Chondrocyte (in vitro differentiated cells): ENCODE measurements around the gene CHEK1. TPM values are rescaled to one million over a fixed set of nuclear protein-coding genes. Genes with fewer than 3 reads are reported as not detected.
"Not testable (repeated sequence)": the region's sequence is repeated elsewhere in the genome, so short reads cannot be mapped to it uniquely, and the experiment has no call there.

Experiments
- DNase-seq: peaks from one replicate; pipeline ENCODE4 v3.0.0; 2021; ENCODE audit warnings: mixed read lengths, low spot score
- H3K27ac Mint-ChIP-seq: one replicate; pipeline ENCODE4 v1.8.0; 2021; ENCODE audit warnings: mild to moderate bottlenecking, moderate library complexity, mixed read lengths; ENCODE audit not compliant: unreplicated experiment
- H3K27me3 Mint-ChIP-seq: 2 replicates; pipeline ENCODE4 v1.8.0; 2021; ENCODE audit warnings: low read depth, mixed read lengths
- H3K36me3 Mint-ChIP-seq: 2 replicates; pipeline ENCODE4 v1.8.0; 2021; ENCODE audit warnings: low read depth, mixed read lengths
- H3K4me1 Mint-ChIP-seq: 2 replicates; pipeline ENCODE4 v1.8.0; 2021; ENCODE audit warnings: low read depth, mild to moderate bottlenecking, mixed read lengths
- H3K4me3 Mint-ChIP-seq: one replicate; pipeline ENCODE4 v1.8.0; 2021; ENCODE audit warnings: mild to moderate bottlenecking, moderate library complexity, mixed read lengths; ENCODE audit not compliant: unreplicated experiment
- H3K9me3 Mint-ChIP-seq: 2 replicates; pipeline ENCODE4 v1.8.0; 2021; ENCODE audit warnings: low read depth, mixed read lengths
- total RNA-seq: library from RNA; stranded (reverse); gene quantifications from 3 replicates; pipeline ENCODE4 v1.2.1, GENCODE V29; 2021
- TF ChIP-seq, protein P1 (sequence below): fragments of 200-600 bp; sonication (generic); IDR thresholded peaks from 2 replicates; pipeline ENCODE4 v1.5.0; 2021; ENCODE audit warnings: antibody characterized with exemption, mild to moderate bottlenecking, moderate library complexity

Gene CHEK1
- total RNA-seq, 1 donor from 2014 or later, result 23.5 TPM

DNA sequence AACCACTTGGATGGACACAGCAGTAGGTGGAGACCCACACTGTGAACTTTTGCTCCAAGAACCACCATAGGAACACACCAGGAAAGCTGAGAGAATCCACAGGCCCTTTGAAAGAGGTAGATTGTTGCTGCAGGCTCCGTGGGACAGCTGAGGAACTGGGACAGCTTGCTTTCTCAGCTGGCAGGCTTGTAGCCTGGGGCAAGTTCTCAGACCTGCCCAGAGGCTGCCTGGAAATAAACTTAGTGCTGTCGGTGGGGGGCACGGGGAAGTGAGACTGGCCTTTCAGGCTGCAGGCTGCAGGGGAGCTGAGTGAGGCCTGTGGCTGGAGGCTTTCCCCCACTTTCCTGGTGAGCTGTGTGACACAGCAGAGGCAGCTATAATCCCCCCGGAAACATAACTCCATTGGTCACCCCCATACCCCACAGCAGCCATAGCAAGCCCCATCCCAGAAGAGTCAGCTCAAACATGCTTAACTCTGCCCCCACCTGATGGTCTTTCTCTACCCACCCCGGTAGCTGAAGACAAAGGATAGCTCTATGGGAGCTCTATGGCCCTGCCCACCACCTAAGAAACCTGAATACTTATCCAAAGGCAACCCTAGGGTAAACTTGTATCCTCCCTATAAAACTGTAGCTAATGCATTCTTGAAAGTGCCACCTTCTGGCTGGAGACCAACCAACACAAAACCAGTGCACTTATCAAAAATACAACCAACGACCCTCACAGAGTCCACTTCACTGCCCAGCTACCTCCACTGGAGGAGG lies 77.1 kb downstream of the CHEK1 start:
- no peaks in the 10 kb centered on the region for H3K36me3 Mint-ChIP-seq
- peaks cover 10% of the 10 kb centered on the region for H3K27me3 Mint-ChIP-seq
- no peak overlapping the region for H3K4me3 Mint-ChIP-seq
- H3K4me1 Mint-ChIP-seq, result peaks cover 3% of the 10 kb centered on the region
- H3K9me3 Mint-ChIP-seq, result no peaks in the 10 kb centered on the region
- no peak for DNase-seq
- TF ChIP-seq, protein P1, sequence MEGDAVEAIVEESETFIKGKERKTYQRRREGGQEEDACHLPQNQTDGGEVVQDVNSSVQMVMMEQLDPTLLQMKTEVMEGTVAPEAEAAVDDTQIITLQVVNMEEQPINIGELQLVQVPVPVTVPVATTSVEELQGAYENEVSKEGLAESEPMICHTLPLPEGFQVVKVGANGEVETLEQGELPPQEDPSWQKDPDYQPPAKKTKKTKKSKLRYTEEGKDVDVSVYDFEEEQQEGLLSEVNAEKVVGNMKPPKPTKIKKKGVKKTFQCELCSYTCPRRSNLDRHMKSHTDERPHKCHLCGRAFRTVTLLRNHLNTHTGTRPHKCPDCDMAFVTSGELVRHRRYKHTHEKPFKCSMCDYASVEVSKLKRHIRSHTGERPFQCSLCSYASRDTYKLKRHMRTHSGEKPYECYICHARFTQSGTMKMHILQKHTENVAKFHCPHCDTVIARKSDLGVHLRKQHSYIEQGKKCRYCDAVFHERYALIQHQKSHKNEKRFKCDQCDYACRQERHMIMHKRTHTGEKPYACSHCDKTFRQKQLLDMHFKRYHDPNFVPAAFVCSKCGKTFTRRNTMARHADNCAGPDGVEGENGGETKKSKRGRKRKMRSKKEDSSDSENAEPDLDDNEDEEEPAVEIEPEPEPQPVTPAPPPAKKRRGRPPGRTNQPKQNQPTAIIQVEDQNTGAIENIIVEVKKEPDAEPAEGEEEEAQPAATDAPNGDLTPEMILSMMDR, result no peak
- H3K27ac Mint-ChIP-seq, result no peak overlapping the region

DNA sequence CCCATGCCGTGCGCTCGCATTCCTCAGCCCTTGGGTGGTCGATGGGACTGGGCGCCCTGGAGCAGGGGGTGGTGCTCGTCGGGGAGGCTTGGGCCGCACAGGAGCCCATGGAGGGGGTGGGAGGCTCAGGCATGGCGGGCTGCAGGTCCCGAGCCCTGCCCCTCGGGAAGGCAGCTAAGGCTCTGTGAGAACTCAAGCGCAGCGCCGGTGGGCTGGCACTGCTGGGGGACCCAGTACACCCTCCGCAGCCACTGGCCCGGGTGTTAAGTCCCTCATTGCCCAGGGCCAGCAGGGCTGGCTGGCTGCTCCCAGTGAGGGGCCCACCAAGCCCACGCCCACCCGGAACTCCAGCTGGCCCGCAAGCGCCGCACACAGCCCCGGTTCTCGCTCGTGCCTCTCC lies 79.7 kb downstream of the CHEK1 start:
- not testable (repeated sequence) for DNase-seq, H3K4me1 Mint-ChIP-seq, H3K36me3 Mint-ChIP-seq, H3K27ac Mint-ChIP-seq, H3K4me3 Mint-ChIP-seq
- Mint-ChIP-seq H3K27me3 (peaks cover 22% of the 10 kb centered on the region), H3K9me3 (peaks cover 13% of the 10 kb centered on the region)

DNA sequence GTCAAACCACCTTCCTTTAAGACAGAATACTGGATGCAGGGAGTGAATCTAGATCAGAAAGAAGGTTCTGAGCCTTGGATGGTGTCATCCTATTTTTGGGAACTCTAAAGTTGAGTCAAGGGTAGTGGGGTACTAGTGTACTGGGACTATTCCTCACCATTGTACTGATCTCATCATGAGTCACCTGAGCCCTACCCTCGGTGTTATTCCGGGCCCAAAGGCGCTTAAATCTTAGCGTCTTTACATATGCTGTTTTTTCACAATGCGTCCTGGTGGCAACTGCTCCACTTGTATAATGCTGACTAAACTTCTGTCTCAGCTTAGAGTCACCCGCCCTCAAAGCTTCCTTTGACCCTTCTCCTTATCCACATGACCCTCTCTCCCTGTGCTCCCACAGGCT lies 95.8 kb downstream of the CHEK1 start:
- DNase-seq, result no peak
- H3K4me3 Mint-ChIP-seq, result no peak overlapping the region
- no peaks in the 10 kb centered on the region for H3K9me3 Mint-ChIP-seq
- no peak overlapping the region for H3K27ac Mint-ChIP-seq
- no peaks in the 10 kb centered on the region for H3K36me3 Mint-ChIP-seq
- peaks cover 14% of the 10 kb centered on the region for H3K27me3 Mint-ChIP-seq
- H3K4me1 Mint-ChIP-seq, result no peaks in the 10 kb centered on the region
- TF ChIP-seq, protein P1, result no peak

DNA sequence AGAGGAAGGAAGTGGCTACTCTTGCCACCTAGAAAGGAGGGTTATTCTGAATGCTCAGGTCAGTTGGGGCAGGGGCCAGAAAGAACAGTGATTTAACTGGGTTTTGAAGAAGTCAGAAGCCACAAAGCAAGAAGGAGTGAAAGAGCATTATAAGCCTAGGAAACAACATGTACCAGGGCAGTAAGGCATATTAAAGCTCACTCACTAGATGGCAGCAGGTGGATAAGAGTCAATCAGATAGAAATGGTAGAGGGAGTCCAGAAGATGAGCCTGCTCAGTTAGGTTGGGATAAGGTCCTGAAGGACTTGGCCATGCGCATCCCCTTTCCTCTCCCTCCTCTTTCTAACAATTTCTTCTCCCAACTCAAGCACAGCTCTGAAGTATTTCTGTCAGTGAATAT lies 99.2 kb downstream of the CHEK1 start:
- Mint-ChIP-seq H3K27me3 (peaks cover 21% of the 10 kb centered on the region), H3K36me3 (no peaks in the 10 kb centered on the region), H3K4me3 (no peak overlapping the region), H3K9me3 (no peaks in the 10 kb centered on the region), H3K27ac (no peak overlapping the region), H3K4me1 (no peaks in the 10 kb centered on the region)
- no peak for DNase-seq
- TF ChIP-seq, protein P1, result peak; percentile 38

Other genes starting within 250 kb of the CHEK1 start
- gene FEZ1, start 128.9 kb upstream of the CHEK1 start, total RNA-seq, result 35.6 to 62.3 TPM (median 56.6 TPM) in 3 replicates
- gene EI24, start 55.7 kb upstream of the CHEK1 start, total RNA-seq, result 88.6 to 95.0 TPM (median 91.1 TPM) in 3 replicates
- gene STT3A, start 32.3 kb upstream of the CHEK1 start, total RNA-seq, result 247 to 286 TPM (median 252 TPM) in 3 replicates
- 0.20 to 0.56 TPM in 2 of 3 replicates, not detected in the other for gene ACRV1, start 55.7 kb downstream of the CHEK1 start, total RNA-seq
- not detected in 3 replicates for gene PATE1, start 121.1 kb downstream of the CHEK1 start, total RNA-seq
- not detected in 3 replicates for gene PATE2, start 153.7 kb downstream of the CHEK1 start, total RNA-seq
- gene PATE3, start 163.0 kb downstream of the CHEK1 start, total RNA-seq, result not detected in 3 replicates
- gene PATE4, start 208.2 kb downstream of the CHEK1 start, total RNA-seq, result not detected in 3 replicates